CD4-positive, alpha-beta T cell treated with Interleukin-17A for 1 hour (primary cell): Measurements from ENCODE around the gene ENOX1.

Experiments
- DNase-seq: peaks from one replicate; pipeline ENCODE4 v3.0.0-alpha.2; 2020

ENOX1 gene

GRCh38 chr13:43335764-43336163 is 451.0 kb downstream of the ENOX1 start:
- DNase-seq: no peak

- DNase-seq: no peak
Observed at GRCh38 chr13:43333176-43333575, 453.6 kb downstream of the ENOX1 start.

- no peak for DNase-seq
Observed at GRCh38 chr13:43331672-43332071, 455.1 kb downstream of the ENOX1 start.

GRCh38 chr13:43329702-43330101 is 457.1 kb downstream of the ENOX1 start:
- no peak for DNase-seq

GRCh38 chr13:43328907-43329306 is 457.9 kb downstream of the ENOX1 start:
- DNase-seq: no peak

GRCh38 chr13:43326100-43326499 is 460.7 kb downstream of the ENOX1 start:
- no peak for DNase-seq

- no peak for DNase-seq
Observed at GRCh38 chr13:43325636-43326035, 461.1 kb downstream of the ENOX1 start.

- DNase-seq: no peak
Observed at GRCh38 chr13:43324129-43324528, 462.6 kb downstream of the ENOX1 start.

- no peak for DNase-seq
Observed at GRCh38 chr13:43319617-43320444, 466.9 kb downstream of the ENOX1 start.

- no peak for DNase-seq
Observed at GRCh38 chr13:43316946-43317353, 469.8 kb downstream of the ENOX1 start.

- DNase-seq: no peak
Observed at GRCh38 chr13:43316281-43316680, 470.5 kb downstream of the ENOX1 start.

GRCh38 chr13:43315522-43315921 is 471.2 kb downstream of the ENOX1 start:
- no peak for DNase-seq

- DNase-seq: no peak
Observed at GRCh38 chr13:43309311-43309710, 477.5 kb downstream of the ENOX1 start.

GRCh38 chr13:43307921-43308433 is 478.8 kb downstream of the ENOX1 start:
- no peak for DNase-seq

GRCh38 chr13:43307221-43307920 is 479.4 kb downstream of the ENOX1 start:
- no peak for DNase-seq

- no peak for DNase-seq
Observed at GRCh38 chr13:43306372-43306771, 480.4 kb downstream of the ENOX1 start.

- DNase-seq: no peak
Observed at GRCh38 chr13:43305416-43305815, 481.4 kb downstream of the ENOX1 start.

- DNase-seq: no peak
Observed at GRCh38 chr13:43304945-43305344, 481.8 kb downstream of the ENOX1 start.

- no peak for DNase-seq
Observed at GRCh38 chr13:43304449-43304848, 482.3 kb downstream of the ENOX1 start.

- DNase-seq: no peak
Observed at GRCh38 chr13:43303033-43303729, 483.6 kb downstream of the ENOX1 start.

- no peak for DNase-seq
Observed at GRCh38 chr13:43301346-43301969, 485.3 kb downstream of the ENOX1 start.

- DNase-seq: no peak
Observed at GRCh38 chr13:43300865-43301264, 485.9 kb downstream of the ENOX1 start.

- no peak for DNase-seq
Observed at GRCh38 chr13:43299374-43299773, 487.4 kb downstream of the ENOX1 start.
